ENCODE measurements around the gene OGFOD1. TPM values are rescaled to one million over a fixed set of nuclear protein-coding genes. Genes with fewer than 3 reads are reported as not detected.

Gene OGFOD1
- 51.6 TPM for total RNA-seq (2021; ENCODE audit: unreplicated experiment)
- 17.8 and 25.4 TPM in 2 replicates for polyA plus RNA-seq (2012)
- Bru-seq, nascent RNA, result percentile 83 among the genes with signal in this experiment
- BruChase-seq, experiment 1, labeled RNA remaining after a 6-hour chase, result percentile 82 among the genes with signal in this experiment
- BruChase-seq, experiment 2, labeled RNA remaining after a 2-hour chase, result percentile 83 among the genes with signal in this experiment
- long read RNA-seq, full-length matches to known transcripts, result 46 of 55 reads
- long read RNA-seq, partial matches to known transcripts, result 2 of 55 reads
- long read RNA-seq, other reads (novel, unspliced or antisense), result 7 of 55 reads

DNA sequence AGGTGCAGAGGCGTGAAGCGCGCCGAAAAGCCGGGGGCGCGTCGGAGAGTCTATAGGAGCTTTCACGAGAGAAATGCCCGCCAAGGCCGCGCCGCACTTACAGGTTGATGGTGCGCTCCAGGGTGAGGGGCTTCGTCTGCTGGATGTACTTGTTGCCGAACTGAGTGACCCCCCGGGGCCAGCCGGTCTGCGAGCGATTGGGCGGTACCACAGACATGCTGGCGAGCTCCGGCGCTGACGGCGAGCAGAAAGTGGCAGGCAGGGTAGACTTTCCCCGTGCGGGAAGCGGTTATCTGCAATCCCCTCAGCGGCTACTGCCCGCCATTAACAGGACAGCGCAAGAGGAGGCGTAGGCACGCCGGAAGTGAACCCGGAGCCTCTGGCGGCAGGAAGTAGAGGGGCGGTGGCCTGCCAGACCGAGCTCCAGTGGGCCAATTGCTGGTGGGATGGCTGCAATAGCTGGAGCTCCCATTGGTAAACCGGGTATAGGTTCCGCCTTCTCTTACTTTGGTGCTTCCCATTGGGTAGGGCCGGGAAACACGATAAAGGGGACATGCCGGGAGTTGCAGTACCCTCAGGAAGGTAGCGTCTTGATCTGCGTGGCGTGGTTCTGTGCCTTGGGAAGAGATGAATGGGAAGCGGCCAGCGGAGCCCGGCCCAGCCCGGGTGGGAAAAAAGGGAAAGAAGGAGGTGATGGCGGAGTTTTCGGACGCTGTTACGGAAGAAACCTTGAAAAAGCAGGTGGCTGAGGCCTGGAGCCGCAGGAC, at the start of gene OGFOD1, which contains the start of gene NUDT21:
TSS of gene OGFOD1 (plus strand) at position 569 of the 767 bp plus-strand sequence. CDS start at position 628, 59 bp downstream.
TSS of gene NUDT21 (minus strand) at position 347 of the 767 bp plus-strand sequence. CDS start at position 217, 130 bp downstream.
- intact Hi-C loops (cut with micrococcal nuclease), result no loop called here
- DNase-seq (ENCODE audit: low read depth, low spot score), result peak; percentile 94
- no TSS peak for BruUV-seq (replicated peaks)
- Histone ChIP-seq H3K4me1 (ENCODE audit: control insufficient read depth in 1 of 2, insufficient read depth in 2 of 2, low read length in 2 of 2) (peaks cover 15 to 23% of the 10 kb centered on the region in 2 experiments), H3K27ac (ENCODE audit: low read depth, low read length) (peak within 1 kb of the TSS; percentile 77), H3K9ac (ENCODE audit: low read length) (peak within 1 kb of the TSS; percentile 76), H3K4me3 (replicated peaks in 1 of 2; ENCODE audit: low read depth in 1 of 2, low read length in 2 of 2) (peak within 1 kb of the TSS; percentile 90 to 95), H3K27me3 (ENCODE audit: insufficient read depth, low read length) (no peaks in the 10 kb centered on the region), H3K79me2 (ENCODE audit: insufficient read depth, low read length) (peaks cover 76% of the 10 kb centered on the region), H2AFZ (ENCODE audit: low read depth, low read length, poor library complexity, severe bottlenecking) (no peak within 1 kb of the TSS), H3K4me2 (ENCODE audit: low read length) (peak within 1 kb of the TSS; percentile 98), H3K36me3 (ENCODE audit: control insufficient read depth in 1 of 2, insufficient read depth in 2 of 2, low read length in 2 of 2) (peaks cover 21 to 26% of the 10 kb centered on the region in 2 experiments; a peak in 3 of 4 replicates), H4K20me1 (ENCODE audit: insufficient read depth) (peaks cover 2% of the 10 kb centered on the region; the same call in 1 of the 2 replicates), H3K9me3 (ENCODE audit: control insufficient read depth in 1 of 2, insufficient read depth in 1 of 2, low read depth in 1 of 2, low read length in 2 of 2) (no peaks in the 10 kb centered on the region), H3K9me2 (ENCODE audit: insufficient read depth) (no peaks in the 10 kb centered on the region)
- ChIA-PET POLR2A (interaction anchor here (0.6 to 1.1 kb wide), 6 partner anchors 9 to 251 kb away, joined by 3 to 4 read pairs (median 4); partner anchors contain the start of gene MT1E), RAD21 (ENCODE audit: low non-redundant PET in 1 of 2, low total read pairs in 2 of 2, uncharacterized antibody in 2 of 2, unreplicated experiment in 2 of 2) (no interaction called here), CTCF (interaction anchor here (1.0 kb wide), 1 partner anchor 251 kb away, joined by 4 read pairs; no protein-coding TSS in a partner anchor)
- ATAC-seq, result peak; percentile 99
- TF ChIP-seq YY1 (IDR thresholded peaks at IDR 0.05; ENCODE audit: extremely low read depth, insufficient replicate concordance, low read depth, low read length) (peak; percentile 92), RAD21 (IDR thresholded peaks at IDR 0.05; ENCODE audit: low read depth) (no peak), TCF7L2 (IDR thresholded peaks at IDR 0.05; ENCODE audit: borderline replicate concordance, extremely low read depth, insufficient read depth, insufficient read length) (no peak), SIN3A (IDR thresholded peaks at IDR 0.05; ENCODE audit: low read depth) (peak; percentile 66), ELF1 (IDR thresholded peaks at IDR 0.05; ENCODE audit: borderline replicate concordance, low read depth) (peak; percentile 49; the same call in 1 of the 2 replicates), EZH2 (IDR thresholded peaks at IDR 0.05) (no peak), ZFX (IDR thresholded peaks at IDR 0.05) (peak; percentile 76), POLR2AphosphoS5 (IDR thresholded peaks at IDR 0.05; ENCODE audit: low read depth, low read length) (peak; percentile 79), CBX3 (IDR thresholded peaks at IDR 0.05; ENCODE audit: low read depth) (no peak), EZH2phosphoT487 (IDR thresholded peaks at IDR 0.05; ENCODE audit: borderline replicate concordance) (no peak)
- TF ChIP-seq, protein P1, sequence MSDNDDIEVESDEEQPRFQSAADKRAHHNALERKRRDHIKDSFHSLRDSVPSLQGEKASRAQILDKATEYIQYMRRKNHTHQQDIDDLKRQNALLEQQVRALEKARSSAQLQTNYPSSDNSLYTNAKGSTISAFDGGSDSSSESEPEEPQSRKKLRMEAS (IDR thresholded peaks at IDR 0.05), result peak; percentile 78; the same call in 1 of the 2 replicates
- TF ChIP-seq, protein P2, sequence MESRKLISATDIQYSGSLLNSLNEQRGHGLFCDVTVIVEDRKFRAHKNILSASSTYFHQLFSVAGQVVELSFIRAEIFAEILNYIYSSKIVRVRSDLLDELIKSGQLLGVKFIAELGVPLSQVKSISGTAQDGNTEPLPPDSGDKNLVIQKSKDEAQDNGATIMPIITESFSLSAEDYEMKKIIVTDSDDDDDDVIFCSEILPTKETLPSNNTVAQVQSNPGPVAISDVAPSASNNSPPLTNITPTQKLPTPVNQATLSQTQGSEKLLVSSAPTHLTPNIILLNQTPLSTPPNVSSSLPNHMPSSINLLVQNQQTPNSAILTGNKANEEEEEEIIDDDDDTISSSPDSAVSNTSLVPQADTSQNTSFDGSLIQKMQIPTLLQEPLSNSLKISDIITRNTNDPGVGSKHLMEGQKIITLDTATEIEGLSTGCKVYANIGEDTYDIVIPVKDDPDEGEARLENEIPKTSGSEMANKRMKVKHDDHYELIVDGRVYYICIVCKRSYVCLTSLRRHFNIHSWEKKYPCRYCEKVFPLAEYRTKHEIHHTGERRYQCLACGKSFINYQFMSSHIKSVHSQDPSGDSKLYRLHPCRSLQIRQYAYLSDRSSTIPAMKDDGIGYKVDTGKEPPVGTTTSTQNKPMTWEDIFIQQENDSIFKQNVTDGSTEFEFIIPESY (IDR thresholded peaks at IDR 0.05; ENCODE audit: extremely low read depth, insufficient replicate concordance, low read length), result no peak
- TF ChIP-seq, protein P3, sequence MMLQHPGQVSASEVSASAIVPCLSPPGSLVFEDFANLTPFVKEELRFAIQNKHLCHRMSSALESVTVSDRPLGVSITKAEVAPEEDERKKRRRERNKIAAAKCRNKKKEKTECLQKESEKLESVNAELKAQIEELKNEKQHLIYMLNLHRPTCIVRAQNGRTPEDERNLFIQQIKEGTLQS (IDR thresholded peaks at IDR 0.05), result no peak
- TF ChIP-seq, protein P4, sequence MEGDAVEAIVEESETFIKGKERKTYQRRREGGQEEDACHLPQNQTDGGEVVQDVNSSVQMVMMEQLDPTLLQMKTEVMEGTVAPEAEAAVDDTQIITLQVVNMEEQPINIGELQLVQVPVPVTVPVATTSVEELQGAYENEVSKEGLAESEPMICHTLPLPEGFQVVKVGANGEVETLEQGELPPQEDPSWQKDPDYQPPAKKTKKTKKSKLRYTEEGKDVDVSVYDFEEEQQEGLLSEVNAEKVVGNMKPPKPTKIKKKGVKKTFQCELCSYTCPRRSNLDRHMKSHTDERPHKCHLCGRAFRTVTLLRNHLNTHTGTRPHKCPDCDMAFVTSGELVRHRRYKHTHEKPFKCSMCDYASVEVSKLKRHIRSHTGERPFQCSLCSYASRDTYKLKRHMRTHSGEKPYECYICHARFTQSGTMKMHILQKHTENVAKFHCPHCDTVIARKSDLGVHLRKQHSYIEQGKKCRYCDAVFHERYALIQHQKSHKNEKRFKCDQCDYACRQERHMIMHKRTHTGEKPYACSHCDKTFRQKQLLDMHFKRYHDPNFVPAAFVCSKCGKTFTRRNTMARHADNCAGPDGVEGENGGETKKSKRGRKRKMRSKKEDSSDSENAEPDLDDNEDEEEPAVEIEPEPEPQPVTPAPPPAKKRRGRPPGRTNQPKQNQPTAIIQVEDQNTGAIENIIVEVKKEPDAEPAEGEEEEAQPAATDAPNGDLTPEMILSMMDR (IDR thresholded peaks at IDR 0.05 in 2 of 3, conservative IDR thresholded peaks at IDR 0.05 in 1 of 3; ENCODE audit: borderline replicate concordance in 1 of 3, insufficient read depth in 1 of 3, low read depth in 2 of 3, low read length in 2 of 3), result no peak
- TF ChIP-seq, protein P5, sequence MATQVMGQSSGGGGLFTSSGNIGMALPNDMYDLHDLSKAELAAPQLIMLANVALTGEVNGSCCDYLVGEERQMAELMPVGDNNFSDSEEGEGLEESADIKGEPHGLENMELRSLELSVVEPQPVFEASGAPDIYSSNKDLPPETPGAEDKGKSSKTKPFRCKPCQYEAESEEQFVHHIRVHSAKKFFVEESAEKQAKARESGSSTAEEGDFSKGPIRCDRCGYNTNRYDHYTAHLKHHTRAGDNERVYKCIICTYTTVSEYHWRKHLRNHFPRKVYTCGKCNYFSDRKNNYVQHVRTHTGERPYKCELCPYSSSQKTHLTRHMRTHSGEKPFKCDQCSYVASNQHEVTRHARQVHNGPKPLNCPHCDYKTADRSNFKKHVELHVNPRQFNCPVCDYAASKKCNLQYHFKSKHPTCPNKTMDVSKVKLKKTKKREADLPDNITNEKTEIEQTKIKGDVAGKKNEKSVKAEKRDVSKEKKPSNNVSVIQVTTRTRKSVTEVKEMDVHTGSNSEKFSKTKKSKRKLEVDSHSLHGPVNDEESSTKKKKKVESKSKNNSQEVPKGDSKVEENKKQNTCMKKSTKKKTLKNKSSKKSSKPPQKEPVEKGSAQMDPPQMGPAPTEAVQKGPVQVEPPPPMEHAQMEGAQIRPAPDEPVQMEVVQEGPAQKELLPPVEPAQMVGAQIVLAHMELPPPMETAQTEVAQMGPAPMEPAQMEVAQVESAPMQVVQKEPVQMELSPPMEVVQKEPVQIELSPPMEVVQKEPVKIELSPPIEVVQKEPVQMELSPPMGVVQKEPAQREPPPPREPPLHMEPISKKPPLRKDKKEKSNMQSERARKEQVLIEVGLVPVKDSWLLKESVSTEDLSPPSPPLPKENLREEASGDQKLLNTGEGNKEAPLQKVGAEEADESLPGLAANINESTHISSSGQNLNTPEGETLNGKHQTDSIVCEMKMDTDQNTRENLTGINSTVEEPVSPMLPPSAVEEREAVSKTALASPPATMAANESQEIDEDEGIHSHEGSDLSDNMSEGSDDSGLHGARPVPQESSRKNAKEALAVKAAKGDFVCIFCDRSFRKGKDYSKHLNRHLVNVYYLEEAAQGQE (IDR thresholded peaks at IDR 0.05; ENCODE audit: low read depth), result no peak

Data from HCT116 (cell line).